Epithelial cell of prostate (primary cell): ENCODE data around the gene DMRT1.

ENCODE experiments used
- DNase-seq: peaks from one replicate; pipeline ENCODE4 v3.0.0-alpha.2; 2011; ENCODE audit warnings: low read depth, low spot score
- H3K27ac ChIP-seq: fragments of 450-650 bp; 2 replicates; pipeline ENCODE4 v1.5.1; 2017; ENCODE audit warnings: mild to moderate bottlenecking

Gene DMRT1

GRCh38 chr9:967903-968641 is 126.6 kb downstream of the DMRT1 start:
- no peak overlapping the region for H3K27ac ChIP-seq
- DNase-seq: no peak

DNA sequence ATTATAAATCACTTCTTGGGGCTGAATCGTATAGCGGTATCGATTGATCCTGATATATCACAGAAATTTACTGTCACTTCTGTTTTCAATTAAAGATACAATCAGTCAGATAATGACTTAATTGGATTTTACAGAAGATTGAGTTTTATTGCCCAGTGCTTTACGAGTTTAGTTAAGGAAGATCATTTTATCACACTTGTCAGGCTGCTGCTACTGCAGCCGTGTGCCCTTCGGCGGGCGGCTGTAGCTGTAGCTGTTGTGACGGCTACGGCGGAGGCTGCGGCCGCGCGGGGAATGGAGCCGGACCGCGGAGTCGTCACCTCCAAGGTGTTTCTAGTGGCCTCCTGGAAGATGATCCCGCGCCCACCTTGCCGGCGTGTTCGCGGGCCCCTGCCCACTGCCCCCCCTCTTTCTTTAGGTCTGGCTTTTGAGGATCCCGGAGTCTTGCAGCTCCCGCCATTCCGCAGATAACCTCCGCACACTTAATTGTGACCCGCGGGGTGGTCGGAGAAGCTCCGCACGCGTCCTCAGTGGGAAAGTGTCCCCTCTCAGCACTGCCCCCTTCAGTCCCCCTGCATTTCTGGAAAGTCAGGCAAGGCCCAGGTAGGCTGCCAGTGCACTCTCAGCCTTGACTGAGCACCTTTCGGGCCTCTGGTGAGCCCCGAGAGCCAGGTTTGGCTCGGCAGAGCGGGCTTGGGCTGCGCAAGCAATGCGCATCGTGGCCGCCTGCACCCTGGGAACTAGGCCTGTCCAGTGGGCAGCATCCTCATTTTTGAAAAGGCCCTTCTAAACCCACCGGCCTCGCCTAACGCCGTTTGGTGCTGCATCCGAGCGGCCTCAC is 128.0 kb downstream of the DMRT1 start:
- H3K27ac ChIP-seq: no peak overlapping the region
- no peak for DNase-seq

DNA sequence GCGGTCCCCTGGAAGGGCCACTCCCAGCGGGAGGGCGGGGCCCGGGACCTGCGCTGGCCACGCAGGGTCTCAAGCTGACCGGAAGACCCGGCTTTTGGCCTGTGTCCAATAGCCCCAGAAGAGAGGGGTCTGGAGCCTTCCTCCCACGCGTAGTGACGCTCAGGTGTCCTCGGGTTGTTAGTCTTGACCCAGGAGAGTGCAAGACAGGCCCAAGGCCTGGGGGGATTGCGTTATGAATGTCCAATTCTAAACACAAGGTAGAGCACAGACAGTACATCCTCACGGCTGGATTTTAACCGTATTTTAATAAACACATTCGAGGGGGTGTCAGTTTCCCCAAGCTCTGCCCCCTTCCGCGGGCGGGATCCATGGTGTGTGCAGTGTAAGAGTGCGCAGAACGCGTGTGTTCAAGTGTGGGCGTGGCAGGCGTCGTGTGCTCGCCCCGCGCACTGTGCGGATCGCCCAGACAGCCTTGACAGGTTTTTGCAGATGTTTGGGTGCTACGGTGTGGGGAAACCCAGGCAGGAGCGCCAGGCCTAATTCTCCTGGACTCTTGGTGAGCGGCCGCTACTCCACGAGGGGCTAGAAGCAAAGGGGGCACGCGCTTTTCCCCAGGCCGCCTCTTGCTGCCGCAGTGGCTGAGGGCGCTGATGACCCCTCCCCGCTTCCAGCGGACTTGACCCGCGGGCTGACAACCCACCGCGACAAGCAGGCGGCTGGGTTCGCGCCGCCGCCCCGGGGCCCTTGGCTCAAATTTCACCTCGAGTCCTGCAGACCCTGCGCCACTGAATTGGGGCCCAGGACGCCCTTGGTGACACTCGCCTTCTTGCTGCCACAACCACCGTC is 128.9 kb downstream of the DMRT1 start:
- no peak for DNase-seq
- no peak overlapping the region for H3K27ac ChIP-seq

- no peak for DNase-seq
- no peak overlapping the region for H3K27ac ChIP-seq
Observed at GRCh38 chr9:971901-972500, 130.5 kb downstream of the DMRT1 start.

DNA sequence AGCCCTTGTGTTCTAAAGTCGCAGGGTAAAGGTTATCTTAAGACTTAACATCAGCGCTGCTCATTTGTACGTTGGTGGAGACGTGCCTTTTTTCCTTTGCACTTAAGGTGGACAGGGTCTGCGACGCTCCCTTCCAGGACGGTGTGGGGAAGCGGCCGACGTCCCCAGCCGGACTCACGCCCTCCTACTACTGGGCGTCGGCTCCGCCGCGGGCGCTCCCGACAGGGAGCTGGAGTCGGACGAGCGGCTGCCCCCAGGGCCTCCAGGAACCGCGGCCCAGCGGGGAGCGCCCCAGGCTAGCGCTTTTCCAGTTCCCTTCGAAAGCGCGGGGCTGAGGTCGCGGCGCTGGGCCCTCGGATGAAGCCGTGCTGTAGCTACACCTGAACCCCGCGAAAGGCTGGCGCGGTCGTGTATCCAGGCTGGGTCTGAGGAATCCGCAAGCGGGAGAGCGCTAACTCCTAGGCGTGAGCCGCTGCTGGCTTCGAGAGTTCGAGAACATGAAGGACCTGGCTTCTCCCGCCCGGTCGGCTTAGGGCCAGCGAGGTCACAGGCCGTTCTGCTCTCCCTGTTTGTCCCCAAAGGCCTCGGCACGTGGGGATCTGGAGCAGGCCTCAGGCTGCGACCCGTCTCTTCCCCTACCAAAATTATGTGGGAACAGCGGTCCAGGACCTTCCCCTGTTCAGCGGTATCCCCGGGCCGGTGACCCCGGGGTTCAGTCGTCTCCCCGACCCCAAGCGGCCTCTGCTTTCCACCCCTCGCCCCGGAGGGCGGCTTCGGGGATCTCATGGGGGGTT is 131.2 kb downstream of the DMRT1 start:
- H3K27ac ChIP-seq: no peak overlapping the region

DNA sequence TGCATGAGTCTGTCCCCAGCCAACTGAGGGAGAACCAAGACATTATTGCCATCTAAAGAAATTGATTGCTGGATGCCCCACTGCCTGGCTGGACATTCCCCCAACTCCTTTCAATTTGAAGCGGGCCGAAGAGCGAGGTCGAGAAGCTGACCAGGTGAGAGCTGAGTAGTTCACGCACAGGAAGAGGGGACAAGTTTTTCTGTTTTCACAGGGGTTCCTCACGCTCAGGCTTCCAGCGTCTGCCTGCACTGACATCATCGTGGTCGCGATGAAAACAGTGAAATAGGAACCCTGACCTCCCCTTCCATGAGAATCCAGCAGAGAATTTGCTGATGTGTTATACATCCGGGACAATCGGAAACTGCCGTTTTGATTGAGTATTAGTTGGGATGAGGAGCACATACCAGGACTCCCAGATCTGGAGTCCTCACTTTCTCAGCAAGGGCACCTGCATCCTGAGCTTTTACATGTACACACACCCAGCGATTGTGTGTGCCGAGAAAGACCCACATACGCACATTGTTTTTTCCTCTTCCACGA is 131.9 kb downstream of the DMRT1 start:
- DNase-seq: no peak
- H3K27ac ChIP-seq: no peak overlapping the region

More for the DNA sequence above, 131.2 kb downstream of the DMRT1 start:
- DNase-seq: no peak

DNA sequence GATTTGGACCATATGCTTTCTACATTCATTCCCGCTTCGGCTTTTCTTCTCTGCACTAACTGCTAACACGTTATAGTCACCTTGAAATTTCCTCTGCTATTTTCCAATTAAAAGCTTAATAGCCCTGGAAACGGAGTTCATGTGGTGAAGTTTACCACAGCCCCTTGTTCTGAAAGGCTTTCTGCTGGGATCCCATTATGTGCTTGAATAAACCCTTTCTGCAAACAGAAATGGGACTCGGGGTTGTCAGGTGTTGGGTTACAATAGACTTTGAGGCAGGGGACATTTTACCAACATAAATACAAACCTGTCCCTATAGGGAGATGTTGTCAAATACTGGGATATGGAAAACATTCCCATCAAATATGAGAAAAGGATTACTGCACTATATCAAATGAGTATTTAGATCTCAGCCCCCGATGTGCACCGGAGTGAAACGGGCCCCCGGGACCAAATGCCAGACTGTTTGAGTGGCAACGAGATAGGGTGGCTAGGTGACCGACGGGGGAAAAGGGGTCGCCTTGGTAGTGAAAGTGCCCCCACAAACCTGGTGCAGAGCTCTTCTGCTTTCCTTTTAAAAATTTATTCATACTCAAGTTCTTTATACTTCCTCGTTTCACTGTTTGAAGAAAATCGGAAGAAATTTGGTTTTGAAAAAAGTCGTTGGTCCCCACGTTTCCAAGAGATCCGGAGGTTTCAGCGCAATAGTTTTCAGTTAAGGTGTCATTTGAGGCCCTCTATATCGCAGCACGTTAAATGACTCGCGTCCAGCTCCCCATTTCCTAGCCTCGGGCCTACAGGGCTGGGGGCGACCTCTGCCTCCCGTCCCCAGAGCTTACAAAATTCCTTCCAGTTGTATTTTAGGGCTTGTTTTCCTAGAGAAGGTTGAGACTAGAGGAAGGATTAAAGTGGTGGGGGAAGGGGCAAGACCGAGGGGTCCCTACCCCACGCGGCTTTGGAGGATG is 132.8 kb downstream of the DMRT1 start:
- H3K27ac ChIP-seq: no peak overlapping the region
- DNase-seq: no peak

DNA sequence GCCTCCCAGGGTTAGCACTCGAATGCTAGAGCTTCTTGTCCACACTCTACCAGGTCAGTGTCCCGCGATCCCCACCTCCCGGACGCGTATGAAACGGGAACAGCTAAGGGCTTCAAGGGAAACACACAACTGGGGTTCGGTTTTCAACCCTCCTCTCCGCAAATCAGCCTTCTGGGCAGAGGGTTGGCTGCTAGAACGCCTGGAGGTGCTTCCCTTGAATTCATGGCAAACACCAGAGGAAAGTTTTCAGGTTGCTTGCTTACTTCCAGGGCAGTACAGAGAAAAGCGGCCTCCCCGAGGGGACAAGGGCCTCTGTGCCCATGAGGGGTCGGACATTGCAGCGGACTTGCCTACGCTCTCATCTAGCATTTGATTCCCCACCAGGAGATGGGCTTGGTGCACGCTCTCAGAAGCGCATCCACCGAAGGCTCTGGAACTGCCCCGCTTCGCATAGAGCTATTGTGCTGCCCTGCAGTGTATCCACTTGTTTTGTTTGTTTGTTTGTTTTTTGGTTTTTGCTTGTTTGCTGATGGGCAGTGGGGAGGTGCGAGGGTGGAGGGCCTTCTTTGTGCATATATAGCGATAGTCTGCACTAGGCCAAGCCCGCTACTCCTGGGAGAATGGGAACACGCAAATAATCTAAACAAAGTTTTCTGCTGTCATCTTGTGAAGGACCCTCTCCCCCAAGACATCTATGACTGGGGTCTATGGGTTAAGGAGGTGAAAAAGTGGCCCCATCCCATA is 133.7 kb downstream of the DMRT1 start:
- no peak for DNase-seq
- no peak overlapping the region for H3K27ac ChIP-seq

- no peak for DNase-seq
- H3K27ac ChIP-seq: no peak overlapping the region
Observed at GRCh38 chr9:975740-976257, 134.3 kb downstream of the DMRT1 start.

GRCh38 chr9:976258-976942 is 134.9 kb downstream of the DMRT1 start, which contains the start of gene DMRT3:
TSS of gene DMRT3 (plus strand) at chr9:976655. CDS start at chr9:977002, 347 bp downstream.
- DNase-seq: no peak
- H3K27ac ChIP-seq: no peak within 1 kb of the TSS

DNA sequence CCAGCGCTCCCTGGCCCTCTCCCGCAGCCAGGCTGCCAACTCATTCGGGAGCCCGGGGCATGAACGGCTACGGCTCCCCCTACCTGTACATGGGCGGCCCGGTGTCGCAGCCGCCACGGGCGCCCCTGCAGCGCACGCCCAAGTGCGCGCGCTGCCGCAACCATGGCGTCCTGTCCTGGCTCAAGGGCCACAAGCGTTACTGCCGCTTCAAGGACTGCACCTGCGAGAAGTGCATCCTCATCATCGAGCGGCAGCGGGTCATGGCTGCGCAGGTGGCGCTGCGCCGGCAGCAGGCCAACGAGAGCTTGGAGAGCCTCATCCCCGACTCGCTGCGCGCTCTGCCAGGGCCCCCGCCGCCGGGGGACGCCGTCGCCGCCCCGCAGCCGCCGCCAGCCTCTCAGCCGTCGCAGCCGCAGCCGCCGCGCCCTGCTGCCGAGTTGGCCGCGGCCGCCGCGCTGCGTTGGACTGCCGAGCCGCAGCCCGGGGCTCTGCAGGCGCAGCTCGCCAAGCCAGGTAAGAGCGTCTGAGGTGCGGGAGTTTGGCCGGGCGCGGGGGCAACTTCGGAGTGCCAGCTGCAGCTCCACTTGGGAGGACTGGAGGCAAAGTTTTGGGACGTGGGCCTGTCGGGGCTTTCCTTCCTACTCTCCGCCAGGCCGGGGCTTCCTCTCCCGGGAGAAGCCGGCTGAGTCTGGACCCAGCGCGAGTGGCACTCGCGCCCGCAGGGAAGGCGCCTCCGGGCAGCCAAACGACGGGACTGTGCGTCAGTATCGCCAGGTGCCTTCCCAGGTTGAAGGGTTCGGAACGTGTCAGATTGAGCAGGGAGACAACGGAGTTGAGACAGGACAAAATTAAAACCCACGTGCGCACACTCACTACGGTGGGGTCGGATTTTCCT is 135.7 kb downstream of the DMRT1 start:
- no peak overlapping the region for H3K27ac ChIP-seq
- DNase-seq: no peak

- no peak overlapping the region for H3K27ac ChIP-seq
- DNase-seq: no peak
Observed at GRCh38 chr9:977838-978830, 136.6 kb downstream of the DMRT1 start.

GRCh38 chr9:979983-980382 is 138.5 kb downstream of the DMRT1 start:
- no peak for DNase-seq
- H3K27ac ChIP-seq: no peak overlapping the region

GRCh38 chr9:980640-981039 is 139.1 kb downstream of the DMRT1 start:
- no peak for DNase-seq
- no peak overlapping the region for H3K27ac ChIP-seq
